Mammary epithelial cell (primary cell): ENCODE measurements around the gene KCNQ1.

ENCODE experiments used
- CTCF ChIP-seq, 2 donors: IDR thresholded peaks in 1 of 2; conservative IDR thresholded peaks in 1 of 2; 2 replicates each; pipeline ENCODE4 v1.5.1; 2011 to 2012; ENCODE audit warnings: inconsistent platforms in 2 of 2, low read length in 2 of 2, mild to moderate bottlenecking in 2 of 2, control low read depth in 1 of 2, low read depth in 1 of 2; ENCODE audit not compliant: insufficient read depth in 1 of 2; ENCODE audit errors: extremely low read depth in 1 of 2
- EZH2 ChIP-seq: IDR thresholded peaks from 2 replicates; pipeline ENCODE4 v1.6.1; 2012; ENCODE audit warnings: low read length, inconsistent platforms, borderline replicate concordance

GRCh38 chr11:2770096-2770751, 325.4 kb downstream of the KCNQ1 start:
- TF ChIP-seq CTCF (conservative IDR thresholded peaks at IDR 0.05 in 1 of 2, IDR thresholded peaks at IDR 0.05 in 1 of 2; ENCODE audit: extremely low read depth in 1 of 2, insufficient read depth in 1 of 2, low read depth in 1 of 2, low read length in 2 of 2): no peak
- TF ChIP-seq EZH2: no peak
